ENCODE results near the gene OPCML. TPM values are rescaled to one million over a fixed set of nuclear protein-coding genes. Genes with fewer than 3 reads are reported as not detected.

The OPCML gene
- total RNA-seq, 1 donor from 2014 or later = 0.12 TPM

- Histone ChIP-seq H3K9me3 (no peaks in the 10 kb centered on the region), H3K27me3 (ENCODE audit: low read depth) (no peaks in the 10 kb centered on the region)
- no peak for ATAC-seq
Observed at GRCh38 chr11:133012803-133013202, 519.5 kb downstream of the OPCML start.

DNA sequence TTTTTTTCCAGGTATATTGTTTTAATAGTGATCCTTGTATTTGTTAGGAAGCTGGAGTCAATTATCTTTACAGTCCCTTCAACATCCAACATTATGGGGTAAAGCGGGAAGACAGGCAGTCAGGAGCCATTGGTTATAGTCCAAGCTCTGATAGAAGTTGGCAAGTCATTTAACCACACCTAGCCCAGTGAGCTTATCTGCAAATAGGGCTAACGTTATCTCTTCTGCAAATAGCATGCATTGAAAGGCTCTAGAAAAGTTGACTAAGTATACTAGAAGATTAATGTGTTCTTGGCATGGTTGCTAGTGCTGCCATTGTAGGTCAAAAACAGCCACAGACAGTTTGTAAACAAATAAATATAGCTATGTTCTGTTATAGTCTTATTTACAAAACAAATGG, 520.7 kb downstream of the OPCML start:
- DNase-seq (no peak), ATAC-seq (no peak)
- Histone ChIP-seq H3K36me3 (no peaks in the 10 kb centered on the region), H3K4me3 (no peak overlapping the region), H3K4me1 (no peaks in the 10 kb centered on the region), H3K9me3 (no peaks in the 10 kb centered on the region), H3K27ac (no peak overlapping the region), H3K27me3 (ENCODE audit: low read depth) (no peaks in the 10 kb centered on the region)
- TF ChIP-seq, protein P1, sequence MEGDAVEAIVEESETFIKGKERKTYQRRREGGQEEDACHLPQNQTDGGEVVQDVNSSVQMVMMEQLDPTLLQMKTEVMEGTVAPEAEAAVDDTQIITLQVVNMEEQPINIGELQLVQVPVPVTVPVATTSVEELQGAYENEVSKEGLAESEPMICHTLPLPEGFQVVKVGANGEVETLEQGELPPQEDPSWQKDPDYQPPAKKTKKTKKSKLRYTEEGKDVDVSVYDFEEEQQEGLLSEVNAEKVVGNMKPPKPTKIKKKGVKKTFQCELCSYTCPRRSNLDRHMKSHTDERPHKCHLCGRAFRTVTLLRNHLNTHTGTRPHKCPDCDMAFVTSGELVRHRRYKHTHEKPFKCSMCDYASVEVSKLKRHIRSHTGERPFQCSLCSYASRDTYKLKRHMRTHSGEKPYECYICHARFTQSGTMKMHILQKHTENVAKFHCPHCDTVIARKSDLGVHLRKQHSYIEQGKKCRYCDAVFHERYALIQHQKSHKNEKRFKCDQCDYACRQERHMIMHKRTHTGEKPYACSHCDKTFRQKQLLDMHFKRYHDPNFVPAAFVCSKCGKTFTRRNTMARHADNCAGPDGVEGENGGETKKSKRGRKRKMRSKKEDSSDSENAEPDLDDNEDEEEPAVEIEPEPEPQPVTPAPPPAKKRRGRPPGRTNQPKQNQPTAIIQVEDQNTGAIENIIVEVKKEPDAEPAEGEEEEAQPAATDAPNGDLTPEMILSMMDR (IDR thresholded peaks at IDR 0.05) = no peak
- intact Hi-C loops (cut with DNase I) = no loop called here

More at GRCh38 chr11:133012803-133013202, 519.5 kb downstream of the OPCML start:
- intact Hi-C loops (cut with DNase I) = no loop called here
- TF ChIP-seq, protein P1 (IDR thresholded peaks at IDR 0.05) = no peak
- H3K4me1 ChIP-seq = no peaks in the 10 kb centered on the region
- H3K4me3 ChIP-seq = no peak overlapping the region
- no peak for DNase-seq
- H3K27ac ChIP-seq = no peak overlapping the region
- no peaks in the 10 kb centered on the region for H3K36me3 ChIP-seq

- no peak overlapping the region for H3K27ac ChIP-seq
- no peaks in the 10 kb centered on the region for H3K27me3 ChIP-seq (ENCODE audit: low read depth)
- H3K36me3 ChIP-seq = no peaks in the 10 kb centered on the region
- ATAC-seq (no peak), DNase-seq (no peak)
- H3K4me1 ChIP-seq = no peaks in the 10 kb centered on the region
- no peaks in the 10 kb centered on the region for H3K9me3 ChIP-seq
- no peak overlapping the region for H3K4me3 ChIP-seq
- intact Hi-C loops (cut with DNase I) = no loop called here
- TF ChIP-seq, protein P1 (IDR thresholded peaks at IDR 0.05) = no peak
Observed at GRCh38 chr11:133007027-133007584, 525.2 kb downstream of the OPCML start.

GRCh38 chr11:133004369-133004768, 527.9 kb downstream of the OPCML start:
- ATAC-seq (no peak), DNase-seq (no peak)
- Histone ChIP-seq H3K9me3 (no peaks in the 10 kb centered on the region), H3K4me1 (no peaks in the 10 kb centered on the region), H3K27ac (no peak overlapping the region), H3K27me3 (ENCODE audit: low read depth) (no peaks in the 10 kb centered on the region), H3K4me3 (no peak overlapping the region), H3K36me3 (no peaks in the 10 kb centered on the region)
- intact Hi-C loops (cut with DNase I) = no loop called here
- TF ChIP-seq, protein P1 (IDR thresholded peaks at IDR 0.05) = no peak

- H3K4me1 ChIP-seq = no peaks in the 10 kb centered on the region
- H3K9me3 ChIP-seq = no peaks in the 10 kb centered on the region
- intact Hi-C loops (cut with DNase I) = no loop called here
- no peak overlapping the region for H3K27ac ChIP-seq
- no peak overlapping the region for H3K4me3 ChIP-seq
- H3K27me3 ChIP-seq (ENCODE audit: low read depth) = peaks cover 15% of the 10 kb centered on the region
- DNase-seq = no peak
- TF ChIP-seq, protein P1 (IDR thresholded peaks at IDR 0.05) = no peak
- ATAC-seq = no peak
- H3K36me3 ChIP-seq = no peaks in the 10 kb centered on the region
Observed at GRCh38 chr11:132999516-132999915, 532.8 kb downstream of the OPCML start.

Data from lower lobe of right lung (tissue), 2 donors.